22Rv1 (cell line): ENCODE results near the gene ZNF804A.

ENCODE experiments used
- CTCF ChIP-seq: fragments of 450-650 bp; IDR thresholded peaks from 2 replicates; pipeline ENCODE4 v1.5.1; 2017; ENCODE audit warnings: mild to moderate bottlenecking
- ZFX ChIP-seq: fragments of 450-650 bp; IDR thresholded peaks from 2 replicates; pipeline ENCODE4 v1.6.1; 2017; ENCODE audit warnings: antibody characterized with exemption, borderline replicate concordance

- TF ChIP-seq CTCF (no peak), ZFX (no peak)
These were observed 41.7 kb upstream of the ZNF804A start for GRCh38 chr2:184556639-184557038.
